Astrocyte (in vitro differentiated cells and primary cell): ENCODE measurements around the gene GIMAP1. TPM values are rescaled to one million over a fixed set of nuclear protein-coding genes. Genes with fewer than 3 reads are reported as not detected.

Experiments
- DNase-seq: peaks from one replicate; pipeline ENCODE4 v3.0.0-alpha.2; 2010; ENCODE audit warnings: low read depth
- FAIRE-seq: peaks from 2 replicates; lab custom pipeline; 2011; peaks lifted over from hg19 to GRCh38; lab: Jason Lieb, UNC
- H2AFZ ChIP-seq: 2 replicates; pipeline ENCODE4 v1.6.0; 2012; ENCODE audit warnings: low read depth, low read length, inconsistent platforms
- H3K27ac ChIP-seq: 2 replicates; pipeline ENCODE4 v1.5.1; 2011; ENCODE audit warnings: low read depth, low read length, inconsistent platforms
- H3K27me3 ChIP-seq: 2 replicates; pipeline ENCODE4 v1.6.0; 2011; ENCODE audit warnings: low read length, inconsistent platforms; ENCODE audit not compliant: insufficient read depth
- H3K36me3 ChIP-seq: 2 replicates; pipeline ENCODE4 v1.5.1; 2011; ENCODE audit warnings: low read length, inconsistent platforms; ENCODE audit not compliant: insufficient read depth
- H3K4me1 ChIP-seq: 2 replicates; pipeline ENCODE4 v1.5.1; 2011; ENCODE audit warnings: low read length, inconsistent platforms; ENCODE audit not compliant: insufficient read depth
- H3K4me2 ChIP-seq: 2 replicates; pipeline ENCODE4 v1.6.0; 2012; ENCODE audit warnings: low read length, inconsistent platforms
- H3K4me3 ChIP-seq: 2 replicates; pipeline ENCODE4 v1.5.1; 2011; ENCODE audit warnings: low read depth, mild to moderate bottlenecking, low read length, inconsistent platforms; ENCODE audit not compliant: insufficient read depth
- H3K79me2 ChIP-seq: 2 replicates; pipeline ENCODE4 v1.6.0; 2012; ENCODE audit warnings: mild to moderate bottlenecking, low read length, inconsistent platforms; ENCODE audit not compliant: insufficient read depth
- H3K9ac ChIP-seq: 2 replicates; pipeline ENCODE4 v1.6.0; 2012; ENCODE audit warnings: mild to moderate bottlenecking, low read length, inconsistent platforms
- H3K9me3 ChIP-seq: 2 replicates; pipeline ENCODE4 v1.5.1; 2012; ENCODE audit warnings: low read depth, mild to moderate bottlenecking, low read length, inconsistent platforms; ENCODE audit not compliant: insufficient read depth
- H4K20me1 ChIP-seq: 2 replicates; pipeline ENCODE4 v1.6.0; 2012; ENCODE audit warnings: low read length, inconsistent platforms; ENCODE audit not compliant: insufficient read depth
- H3K27ac Mint-ChIP-seq: one replicate; pipeline ENCODE4 v1.8.0; 2021; ENCODE audit warnings: mild to moderate bottlenecking, mixed read lengths; ENCODE audit not compliant: unreplicated experiment
- H3K27me3 Mint-ChIP-seq: one replicate; pipeline ENCODE4 v1.8.0; 2021; ENCODE audit warnings: low read depth, mixed read lengths; ENCODE audit not compliant: unreplicated experiment
- H3K36me3 Mint-ChIP-seq: one replicate; pipeline ENCODE4 v1.8.0; 2021; ENCODE audit warnings: low read depth, mixed read lengths; ENCODE audit not compliant: unreplicated experiment
- H3K4me1 Mint-ChIP-seq: one replicate; pipeline ENCODE4 v1.8.0; 2021; ENCODE audit warnings: low read depth, mixed read lengths; ENCODE audit not compliant: unreplicated experiment
- H3K4me3 Mint-ChIP-seq: one replicate; pipeline ENCODE4 v1.8.0; 2021; ENCODE audit warnings: mild to moderate bottlenecking, moderate library complexity, mixed read lengths; ENCODE audit not compliant: unreplicated experiment
- H3K9me3 Mint-ChIP-seq: one replicate; pipeline ENCODE4 v1.8.0; 2021; ENCODE audit warnings: mild to moderate bottlenecking, mixed read lengths; ENCODE audit not compliant: unreplicated experiment
- EZH2 ChIP-seq: IDR thresholded peaks from 2 replicates; pipeline ENCODE4 v1.6.1; 2012; ENCODE audit warnings: mild to moderate bottlenecking, low read length, inconsistent platforms; ENCODE audit not compliant: insufficient read depth
- total RNA-seq: library from RNA; stranded (reverse); gene quantifications from 2 replicates; pipeline ENCODE4 v1.2.1, GENCODE V29; 2021
- TF ChIP-seq, protein P1 (sequence below): IDR thresholded peaks from 2 replicates; pipeline ENCODE4 v1.5.1; 2011; ENCODE audit warnings: low read depth, mild to moderate bottlenecking, inconsistent platforms, low read length, moderate library complexity; ENCODE audit not compliant: insufficient read depth

The GIMAP1 gene
- total RNA-seq, 1 donor from 2014 or later = not detected

DNA sequence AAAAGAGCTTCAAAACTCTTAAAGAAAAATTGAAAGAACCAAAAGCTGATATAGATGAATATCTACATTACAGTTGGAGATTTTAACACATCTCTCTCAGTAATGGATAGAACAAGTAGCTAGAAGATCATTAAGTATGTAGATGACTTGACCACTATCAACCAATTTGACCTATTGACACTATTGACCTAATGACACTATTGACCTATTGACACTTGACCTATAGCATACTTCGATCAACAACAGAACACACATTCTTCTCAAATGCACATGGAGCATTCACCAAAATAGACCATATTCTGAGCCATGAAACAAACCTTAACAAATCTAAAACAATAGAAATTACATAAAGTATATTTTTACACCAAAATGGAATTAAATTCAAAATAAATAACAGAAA is 43.1 kb downstream of the GIMAP1 start:
- H3K27ac ChIP-seq = no peak overlapping the region
- peaks cover 5% of the 10 kb centered on the region for H3K4me1 Mint-ChIP-seq
- H3K4me2 ChIP-seq = no peak overlapping the region
- no peak overlapping the region for H3K27ac Mint-ChIP-seq
- no peaks in the 10 kb centered on the region for H3K79me2 ChIP-seq
- no peaks in the 10 kb centered on the region for H3K27me3 Mint-ChIP-seq
- no peak overlapping the region for H3K4me3 ChIP-seq
- peaks cover 5% of the 10 kb centered on the region for H3K9me3 Mint-ChIP-seq
- no peak for FAIRE-seq
- no peaks in the 10 kb centered on the region for H3K4me1 ChIP-seq
- DNase-seq = no peak
- no peaks in the 10 kb centered on the region for H4K20me1 ChIP-seq
- H3K36me3 Mint-ChIP-seq = no peaks in the 10 kb centered on the region
- H3K4me3 Mint-ChIP-seq = no peak overlapping the region
- TF ChIP-seq, protein P1, sequence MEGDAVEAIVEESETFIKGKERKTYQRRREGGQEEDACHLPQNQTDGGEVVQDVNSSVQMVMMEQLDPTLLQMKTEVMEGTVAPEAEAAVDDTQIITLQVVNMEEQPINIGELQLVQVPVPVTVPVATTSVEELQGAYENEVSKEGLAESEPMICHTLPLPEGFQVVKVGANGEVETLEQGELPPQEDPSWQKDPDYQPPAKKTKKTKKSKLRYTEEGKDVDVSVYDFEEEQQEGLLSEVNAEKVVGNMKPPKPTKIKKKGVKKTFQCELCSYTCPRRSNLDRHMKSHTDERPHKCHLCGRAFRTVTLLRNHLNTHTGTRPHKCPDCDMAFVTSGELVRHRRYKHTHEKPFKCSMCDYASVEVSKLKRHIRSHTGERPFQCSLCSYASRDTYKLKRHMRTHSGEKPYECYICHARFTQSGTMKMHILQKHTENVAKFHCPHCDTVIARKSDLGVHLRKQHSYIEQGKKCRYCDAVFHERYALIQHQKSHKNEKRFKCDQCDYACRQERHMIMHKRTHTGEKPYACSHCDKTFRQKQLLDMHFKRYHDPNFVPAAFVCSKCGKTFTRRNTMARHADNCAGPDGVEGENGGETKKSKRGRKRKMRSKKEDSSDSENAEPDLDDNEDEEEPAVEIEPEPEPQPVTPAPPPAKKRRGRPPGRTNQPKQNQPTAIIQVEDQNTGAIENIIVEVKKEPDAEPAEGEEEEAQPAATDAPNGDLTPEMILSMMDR = no peak
- no peak for TF ChIP-seq EZH2
- no peaks in the 10 kb centered on the region for H3K9me3 ChIP-seq
- H3K36me3 ChIP-seq = no peaks in the 10 kb centered on the region
- H2AFZ ChIP-seq = no peak overlapping the region
- no peaks in the 10 kb centered on the region for H3K27me3 ChIP-seq
- H3K9ac ChIP-seq = no peak overlapping the region

DNA sequence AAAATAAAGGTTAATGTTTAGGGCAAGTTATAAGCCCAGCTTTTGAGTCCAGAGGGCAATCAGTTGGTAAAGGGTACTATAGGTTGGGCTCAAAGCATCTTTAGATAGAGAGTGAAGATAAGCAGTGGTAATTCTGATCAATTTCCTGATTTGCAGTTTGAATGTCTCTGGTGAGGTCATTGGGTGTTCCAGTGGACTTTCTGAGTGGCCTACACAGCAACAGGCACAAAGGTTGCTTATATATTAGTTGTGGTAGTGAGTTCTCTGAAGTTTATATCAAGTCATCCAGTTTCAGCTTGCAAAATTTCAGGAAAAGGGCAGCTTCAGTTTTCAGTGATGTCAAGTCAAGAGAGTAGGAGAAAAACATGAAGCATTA is 49.9 kb downstream of the GIMAP1 start:
- Mint-ChIP-seq H3K27me3 (no peaks in the 10 kb centered on the region), H3K9me3 (peaks cover 3% of the 10 kb centered on the region), H3K4me1 (no peaks in the 10 kb centered on the region), H3K27ac (no peak overlapping the region), H3K4me3 (no peak overlapping the region), H3K36me3 (no peaks in the 10 kb centered on the region)
- Histone ChIP-seq H3K9ac (no peak overlapping the region), H3K79me2 (no peaks in the 10 kb centered on the region), H2AFZ (no peak overlapping the region), H3K27me3 (no peaks in the 10 kb centered on the region), H3K4me2 (no peak overlapping the region), H3K4me1 (no peaks in the 10 kb centered on the region), H3K27ac (no peak overlapping the region), H3K36me3 (no peaks in the 10 kb centered on the region), H4K20me1 (no peaks in the 10 kb centered on the region), H3K9me3 (no peaks in the 10 kb centered on the region), H3K4me3 (no peak overlapping the region)
- TF ChIP-seq, protein P1 = no peak
- TF ChIP-seq EZH2 = no peak
- no peak for DNase-seq
- no peak for FAIRE-seq

DNA sequence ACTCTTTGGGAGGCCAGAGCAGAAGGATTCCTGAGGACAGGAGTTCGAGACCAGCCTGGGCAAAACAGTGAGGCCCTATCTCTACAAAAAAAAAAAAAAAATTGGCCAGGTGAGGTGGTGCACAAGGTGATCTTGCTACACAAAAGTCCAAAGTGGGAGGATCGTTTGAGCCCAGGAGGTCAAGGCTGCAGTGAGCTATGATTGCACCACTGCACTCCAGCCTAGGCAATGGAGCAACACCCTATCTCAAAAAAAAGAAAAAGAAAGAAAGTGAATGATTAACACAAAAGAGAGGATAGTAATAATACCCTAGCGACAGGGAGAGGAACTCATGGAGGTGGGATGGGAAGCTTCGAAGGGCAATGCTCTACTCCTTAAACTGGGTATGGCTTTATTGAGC is 53.4 kb downstream of the GIMAP1 start:
- TF ChIP-seq EZH2 = no peak
- TF ChIP-seq, protein P1 = no peak
- Histone ChIP-seq H3K27me3 (no peaks in the 10 kb centered on the region), H4K20me1 (no peaks in the 10 kb centered on the region), H2AFZ (no peak overlapping the region), H3K79me2 (no peaks in the 10 kb centered on the region), H3K36me3 (no peaks in the 10 kb centered on the region), H3K9me3 (no peaks in the 10 kb centered on the region), H3K4me1 (no peaks in the 10 kb centered on the region), H3K27ac (no peak overlapping the region), H3K9ac (no peak overlapping the region), H3K4me3 (no peak overlapping the region), H3K4me2 (no peak overlapping the region)
- peaks cover 5% of the 10 kb centered on the region for H3K9me3 Mint-ChIP-seq
- no peak overlapping the region for H3K27ac Mint-ChIP-seq
- no peaks in the 10 kb centered on the region for H3K4me1 Mint-ChIP-seq
- peaks cover 2% of the 10 kb centered on the region for H3K27me3 Mint-ChIP-seq
- no peak for FAIRE-seq
- no peaks in the 10 kb centered on the region for H3K36me3 Mint-ChIP-seq
- H3K4me3 Mint-ChIP-seq = no peak overlapping the region
- no peak for DNase-seq

Other genes with a start within 250 kb of the GIMAP1 start
- gene GIMAP7, start 201.7 kb upstream of the GIMAP1 start, total RNA-seq = not detected in 2 replicates
- gene GIMAP4, start 149.2 kb upstream of the GIMAP1 start, total RNA-seq = not detected in 2 replicates
- gene GIMAP6, start 84.2 kb upstream of the GIMAP1 start, total RNA-seq = not detected in 2 replicates
- gene GIMAP2, start 30.9 kb upstream of the GIMAP1 start, total RNA-seq = not detected in 2 replicates
- gene GIMAP5, start 20.8 kb downstream of the GIMAP1 start, total RNA-seq = 0.14 TPM in 1 of 2 replicates, not detected in the other
- gene TMEM176B, start 83.8 kb downstream of the GIMAP1 start, total RNA-seq = 0.26 and 0.32 TPM in 2 replicates
- 0.31 TPM in 1 of 2 replicates, not detected in the other for gene TMEM176A, start 84.2 kb downstream of the GIMAP1 start, total RNA-seq
- gene AOC1, start 135.9 kb downstream of the GIMAP1 start, total RNA-seq = not detected in 2 replicates